Endothelial cell of umbilical vein (primary cell): ENCODE measurements around the gene RPA1. TPM values are rescaled to one million over a fixed set of nuclear protein-coding genes. Genes with fewer than 3 reads are reported as not detected.

Experiments used
- BruUV-seq: library from RNA; stranded (reverse); fragments of 400-500 nt; replicated peaks from 2 replicates; lab custom pipeline; 2021; lab: Mats Ljungman, UMichigan
- CTCF ChIA-PET: fragments of 300-600, 350-600 bp; sonication (Branson Sonifier 250); formaldehyde crosslinking; loops from one replicate; lab custom pipeline; 2021; ENCODE audit warnings: antibody characterized with exemption, inconsistent platforms; lab: Charles Lee
- POLR2A ChIA-PET: fragments of 300-600, 350-600 bp; sonication (Branson Sonifier 250); formaldehyde crosslinking; loops from one replicate; lab custom pipeline; 2021; ENCODE audit warnings: antibody characterized with exemption, inconsistent platforms; lab: Charles Lee
- DNase-seq: peaks from one replicate; pipeline ENCODE4 v3.0.0-alpha.2; 2011; ENCODE audit warnings: low read depth, low spot score
- FAIRE-seq: peaks from 2 replicates; lab custom pipeline; 2011; peaks lifted over from hg19 to GRCh38; lab: Jason Lieb, UNC
- H2AFZ ChIP-seq: 2 replicates; pipeline ENCODE4 v1.6.0; 2012; ENCODE audit warnings: low read depth, low read length, control low read depth, inconsistent platforms
- H3K27ac ChIP-seq: 2 replicates; pipeline ENCODE4 v1.5.1; 2011; ENCODE audit warnings: low read depth, mild to moderate bottlenecking, control low read depth, low read length, moderate library complexity; ENCODE audit not compliant: insufficient read depth
- H3K27me3 ChIP-seq, 2 experiments: 2 replicates each; pipeline versions ENCODE4 v1.6.0 to v1.6.1; 2011; ENCODE audit warnings: low read length in 2 of 2, mixed read lengths in 1 of 2; ENCODE audit not compliant: control insufficient read depth in 2 of 2, insufficient read depth in 2 of 2
- H3K36me3 ChIP-seq, 2 experiments: 2 replicates in 1 of 2; 3 replicates in 1 of 2; pipeline ENCODE4 v1.5.1; 2011; ENCODE audit warnings: low read length in 2 of 2, mild to moderate bottlenecking in 1 of 2, moderate library complexity in 1 of 2; ENCODE audit not compliant: control insufficient read depth in 2 of 2, insufficient read depth in 2 of 2; ENCODE audit errors: extremely low read depth in 1 of 2
- H3K4me1 ChIP-seq: 3 replicates; pipeline ENCODE4 v1.5.1; 2011; ENCODE audit warnings: mild to moderate bottlenecking, low read length; ENCODE audit not compliant: control insufficient read depth, insufficient read depth; ENCODE audit errors: extremely low read depth
- H3K4me2 ChIP-seq: 2 replicates; pipeline ENCODE4 v1.6.1; 2011; ENCODE audit warnings: low read length, control low read depth, mixed read lengths; ENCODE audit not compliant: insufficient read depth
- H3K4me3 ChIP-seq, 3 experiments: fragments of 200-600 bp in 1 of 3; sonication (generic), shearing (Covaris generic) in 1 of 3; replicated peaks in 1 of 3; 2 replicates each; pipeline ENCODE4 v1.5.1; 2011 to 2016; ENCODE audit warnings: control low read depth in 3 of 3, low read length in 3 of 3, mild to moderate bottlenecking in 2 of 3, inconsistent platforms in 1 of 3, low read depth in 1 of 3, moderate library complexity in 1 of 3; ENCODE audit not compliant: insufficient read depth in 1 of 3
- H3K79me2 ChIP-seq: 2 replicates; pipeline ENCODE4 v1.6.0; 2012; ENCODE audit warnings: low read length, inconsistent platforms; ENCODE audit not compliant: control insufficient read depth, insufficient read depth
- H3K9ac ChIP-seq: replicated peaks from 2 replicates; pipeline ENCODE3; 2011; ENCODE audit warnings: low read length, control low read depth; ENCODE audit not compliant: insufficient read depth; ENCODE audit errors: extremely low read depth
- H3K9me1 ChIP-seq: replicated peaks from 3 replicates; pipeline ENCODE4 v1.6.0; 2011; ENCODE audit warnings: mild to moderate bottlenecking, low read length; ENCODE audit not compliant: control insufficient read depth, insufficient read depth; ENCODE audit errors: extremely low read depth
- H3K9me3 ChIP-seq: replicated peaks from 2 replicates; pipeline ENCODE4 v1.5.1; 2012; ENCODE audit warnings: low read length, inconsistent platforms; ENCODE audit not compliant: control insufficient read depth, insufficient read depth
- H4K20me1 ChIP-seq: replicated peaks from 2 replicates; pipeline ENCODE3; 2011; ENCODE audit warnings: mild to moderate bottlenecking, low read length; ENCODE audit not compliant: control insufficient read depth, insufficient read depth; ENCODE audit errors: extremely low read depth
- EZH2 ChIP-seq: IDR thresholded peaks from 2 replicates; pipeline ENCODE4 v1.6.1; 2012; ENCODE audit warnings: borderline replicate concordance, low read depth, mild to moderate bottlenecking, moderate library complexity, low read length, inconsistent platforms; ENCODE audit not compliant: severe bottlenecking
- FOS ChIP-seq: IDR thresholded peaks from 2 replicates; pipeline ENCODE4 v1.6.1; 2011; ENCODE audit warnings: mild to moderate bottlenecking, low read length, moderate library complexity, borderline replicate concordance; ENCODE audit not compliant: insufficient read depth
- GATA2 ChIP-seq: IDR thresholded peaks from 2 replicates; pipeline ENCODE4 v1.7.0; 2011; ENCODE audit warnings: low read depth, mild to moderate bottlenecking, moderate library complexity, mixed read lengths, low read length; ENCODE audit not compliant: insufficient read length, insufficient read depth
- JUN ChIP-seq: IDR thresholded peaks from 2 replicates; pipeline ENCODE4 v1.6.1; 2011; ENCODE audit warnings: borderline replicate concordance, low read depth; ENCODE audit not compliant: insufficient read length, insufficient read depth
- MYC ChIP-seq: IDR thresholded peaks from one replicate; pipeline ENCODE4 v1.6.1; 2011; ENCODE audit warnings: mild to moderate bottlenecking, low read depth, low read length
- POLR2A ChIP-seq: IDR thresholded peaks from 2 replicates; pipeline ENCODE4 v1.6.1; 2012; ENCODE audit warnings: low read depth, mild to moderate bottlenecking, control low read depth, low read length
- POLR2AphosphoS5 ChIP-seq: IDR thresholded peaks from 2 replicates; pipeline ENCODE4 v1.6.1; 2012; ENCODE audit warnings: low read depth, mild to moderate bottlenecking, control low read depth, low read length, moderate library complexity; ENCODE audit not compliant: insufficient read depth
- dilution Hi-C: fragments of 300-500 bp; cut with MboI; formaldehyde crosslinking; loops from one replicate; pipeline ENCODE4 v1.15.0; 2019; ENCODE audit warnings: low sequenced_read_pairs; ENCODE audit not compliant: extremely low pct_ligation_motif_present
- intact Hi-C: fragments of 100-400 bp; cut with micrococcal nuclease; formaldehyde crosslinking; loops from one replicate; pipeline ENCODE4 v1.10.0; 2022
- polyA plus RNA-seq, 4 experiments: library from polyadenylated mRNA; depleted of rRNA in 3 of 4; stranded (reverse) in 3 of 4; unstranded in 1 of 4; fragments of >200 nt; gene quantifications; 2 replicates each; pipeline versions ENCODE4 v1.2.1 to v1.2.3, GENCODE V29; 2011 to 2012; ENCODE audit warnings: missing spikeins in 1 of 4
- total RNA-seq: library from RNA; stranded (reverse); gene quantifications from 2 replicates; pipeline ENCODE4 v1.2.3, GENCODE V29; 2021
- TF ChIP-seq, protein P1 (sequence below), 2 donors: IDR thresholded peaks; 1 replicate in 1 of 2; 2 replicates in 1 of 2; pipeline ENCODE4 v1.5.1; 2011; ENCODE audit warnings: low read length in 2 of 2, mild to moderate bottlenecking in 2 of 2, moderate library complexity in 2 of 2, control low read depth in 1 of 2, inconsistent platforms in 1 of 2, low read depth in 1 of 2; ENCODE audit not compliant: insufficient read depth in 1 of 2; ENCODE audit errors: extremely low read depth in 1 of 2
- TF ChIP-seq, protein P2 (sequence below): IDR thresholded peaks from 2 replicates; pipeline ENCODE4 v1.6.1; 2011; ENCODE audit not compliant: insufficient read depth, insufficient read length

Gene RPA1
- total and polyA plus RNA-seq, 2 donors (not counting 3 experiments of a cell fraction or from before 2014, with no cell fraction given): 50.5 to 123 TPM

GRCh38 chr17:1931844-1932579 is 102.2 kb downstream of the RPA1 start:
- no TSS peak for BruUV-seq
- Histone ChIP-seq H3K27ac (no peak overlapping the region), H3K79me2 (no peaks in the 10 kb centered on the region), H3K36me3 (no peaks in the 10 kb centered on the region), H4K20me1 (no peaks in the 10 kb centered on the region), H3K27me3 (no peaks in the 10 kb centered on the region), H2AFZ (no peak overlapping the region), H3K4me1 (no peaks in the 10 kb centered on the region), H3K9me3 (no peaks in the 10 kb centered on the region), H3K4me2 (no peak overlapping the region), H3K9me1 (no peaks in the 10 kb centered on the region), H3K9ac (no peak overlapping the region), H3K4me3 (no peak overlapping the region)
- ChIA-PET POLR2A (no interaction called here), CTCF (interaction anchor here (0.9 to 2.3 kb wide), 3 partner anchors 10 to 23 kb away, joined by 3 to 9 read pairs (median 4); no protein-coding TSS in a partner anchor)
- FAIRE-seq (no peak), DNase-seq (no peak)
- TF ChIP-seq, protein P1, sequence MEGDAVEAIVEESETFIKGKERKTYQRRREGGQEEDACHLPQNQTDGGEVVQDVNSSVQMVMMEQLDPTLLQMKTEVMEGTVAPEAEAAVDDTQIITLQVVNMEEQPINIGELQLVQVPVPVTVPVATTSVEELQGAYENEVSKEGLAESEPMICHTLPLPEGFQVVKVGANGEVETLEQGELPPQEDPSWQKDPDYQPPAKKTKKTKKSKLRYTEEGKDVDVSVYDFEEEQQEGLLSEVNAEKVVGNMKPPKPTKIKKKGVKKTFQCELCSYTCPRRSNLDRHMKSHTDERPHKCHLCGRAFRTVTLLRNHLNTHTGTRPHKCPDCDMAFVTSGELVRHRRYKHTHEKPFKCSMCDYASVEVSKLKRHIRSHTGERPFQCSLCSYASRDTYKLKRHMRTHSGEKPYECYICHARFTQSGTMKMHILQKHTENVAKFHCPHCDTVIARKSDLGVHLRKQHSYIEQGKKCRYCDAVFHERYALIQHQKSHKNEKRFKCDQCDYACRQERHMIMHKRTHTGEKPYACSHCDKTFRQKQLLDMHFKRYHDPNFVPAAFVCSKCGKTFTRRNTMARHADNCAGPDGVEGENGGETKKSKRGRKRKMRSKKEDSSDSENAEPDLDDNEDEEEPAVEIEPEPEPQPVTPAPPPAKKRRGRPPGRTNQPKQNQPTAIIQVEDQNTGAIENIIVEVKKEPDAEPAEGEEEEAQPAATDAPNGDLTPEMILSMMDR (IDR thresholded peaks at IDR 0.05; ENCODE audit: extremely low read depth in 1 of 2, insufficient read depth in 1 of 2, low read depth in 1 of 2, low read length in 2 of 2): no peak
- TF ChIP-seq, protein P2, sequence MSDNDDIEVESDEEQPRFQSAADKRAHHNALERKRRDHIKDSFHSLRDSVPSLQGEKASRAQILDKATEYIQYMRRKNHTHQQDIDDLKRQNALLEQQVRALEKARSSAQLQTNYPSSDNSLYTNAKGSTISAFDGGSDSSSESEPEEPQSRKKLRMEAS: no peak
- TF ChIP-seq GATA2: no peak
- TF ChIP-seq MYC: no peak
- TF ChIP-seq JUN: no peak
- TF ChIP-seq POLR2AphosphoS5: no peak
- TF ChIP-seq POLR2A: no peak
- TF ChIP-seq EZH2: no peak
- TF ChIP-seq FOS: no peak
- dilution Hi-C loops: no loop called here
- intact Hi-C loops: no loop called here
